GM21723 (cell line): ENCODE data around the gene BCAS3.
"Not testable (repeated sequence)": the region's sequence is repeated elsewhere in the genome, so short reads cannot be mapped to it uniquely, and the experiment has no call there.

Experiments used
- ATAC-seq: cut with Tn5 transposase; IDR thresholded peaks from one replicate; pipeline ENCODE4 v1.9.1; 2021; ENCODE audit warnings: mild to moderate bottlenecking, moderate library complexity; ENCODE audit not compliant: unreplicated experiment

BCAS3 gene

GRCh38 chr17:61422116-61422799, 744.6 kb downstream of the BCAS3 start:
- no peak for ATAC-seq

- ATAC-seq: no peak
Observed at GRCh38 chr17:61422869-61423268, 745.2 kb downstream of the BCAS3 start.

- no peak for ATAC-seq
Observed at GRCh38 chr17:61423967-61424649, 746.5 kb downstream of the BCAS3 start.

- ATAC-seq: no peak
Observed at GRCh38 chr17:61425682-61426481, 748.2 kb downstream of the BCAS3 start.

- no peak for ATAC-seq
Observed at GRCh38 chr17:61426482-61427304, 749.0 kb downstream of the BCAS3 start.

- no peak for ATAC-seq
Observed at GRCh38 chr17:61427567-61427966, 749.9 kb downstream of the BCAS3 start.

- no peak for ATAC-seq
Observed at GRCh38 chr17:61429274-61429673, 751.6 kb downstream of the BCAS3 start.

- not testable (repeated sequence) for ATAC-seq
Observed at GRCh38 chr17:61429831-61430230, 752.2 kb downstream of the BCAS3 start.

GRCh38 chr17:61431594-61432311, 754.1 kb downstream of the BCAS3 start:
- no peak for ATAC-seq

GRCh38 chr17:61436273-61436672, 758.6 kb downstream of the BCAS3 start:
- ATAC-seq: no peak

- no peak for ATAC-seq
Observed at GRCh38 chr17:61436995-61437704, 759.5 kb downstream of the BCAS3 start.

- ATAC-seq: no peak
Observed at GRCh38 chr17:61440697-61441096, 763.0 kb downstream of the BCAS3 start.

GRCh38 chr17:61441507-61441906, 763.9 kb downstream of the BCAS3 start:
- ATAC-seq: not testable (repeated sequence)

GRCh38 chr17:61442136-61442775, 764.6 kb downstream of the BCAS3 start:
- no peak for ATAC-seq
